HCT116 (cell line): ENCODE data around the gene MNX1. TPM values are rescaled to one million over a fixed set of nuclear protein-coding genes. Genes with fewer than 3 reads are reported as not detected.

Experiments used
- ATAC-seq: fragments of 200-7000 bp; cut with Tn5 transposase; 2 replicates; pipeline ENCODE4 v1.9.1; 2020; ENCODE audit warnings: mild to moderate bottlenecking, moderate library complexity
- BruUV-seq: library from RNA; stranded (reverse); fragments of 400-500 nt; replicated peaks from 2 replicates; lab custom pipeline; 2021; lab: Mats Ljungman, UMichigan
- CTCF ChIA-PET: fragments of 300-600 bp; sonication (Branson Sonifier 250); formaldehyde crosslinking; loops from one replicate; lab custom pipeline; 2021; ENCODE audit warnings: antibody characterized with exemption; lab: Charles Lee
- POLR2A ChIA-PET: fragments of 300-600, 350-600 bp; sonication (Branson Sonifier 250); formaldehyde crosslinking; loops from one replicate; lab custom pipeline; 2021; ENCODE audit warnings: antibody characterized with exemption; lab: Charles Lee
- RAD21 ChIA-PET, 2 experiments: fragments of 300-600 bp; sonication (Branson Sonifier 250); formaldehyde crosslinking; loops; one replicate each; lab custom pipeline; 2023; ENCODE audit warnings: low total read pairs in 2 of 2; ENCODE audit not compliant: uncharacterized antibody in 2 of 2, unreplicated experiment in 2 of 2, low non-redundant PET in 1 of 2; lab: Charles Lee
- DNase-seq: peaks from one replicate; pipeline ENCODE4 v3.0.0-alpha.2; 2010; ENCODE audit warnings: low read depth, low spot score
- H2AFZ ChIP-seq: fragments of 200-600 bp; shearing (Covaris generic), sonication (generic); 2 replicates; pipeline ENCODE4 v1.6.1; 2017; ENCODE audit warnings: low read depth, mixed run types, mixed read lengths, antibody characterized with exemption, low read length; ENCODE audit not compliant: poor library complexity, severe bottlenecking
- H3K27ac ChIP-seq: 2 replicates; pipeline ENCODE4 v1.5.1; 2012; ENCODE audit warnings: low read depth, low read length
- H3K27me3 ChIP-seq: fragments of 200-600 bp; sonication (generic); 2 replicates; pipeline ENCODE4 v1.6.1; 2016; ENCODE audit warnings: mixed run types, low read length, mixed read lengths; ENCODE audit not compliant: insufficient read depth
- H3K36me3 ChIP-seq, 2 experiments: fragments of 200-500 bp in 1 of 2; fragments of 200-600 bp in 1 of 2; sonication (Bioruptor generic) in 1 of 2; sonication (generic) in 1 of 2; 2 replicates each; pipeline versions ENCODE4 v1.5.1 to v1.6.1; 2014 to 2016; ENCODE audit warnings: low read length in 2 of 2, inconsistent platforms in 1 of 2, mixed read lengths in 1 of 2, mixed run types in 1 of 2; ENCODE audit not compliant: insufficient read depth in 2 of 2, control insufficient read depth in 1 of 2
- H3K4me1 ChIP-seq, 2 experiments: fragments of 200-600 bp in 1 of 2; sonication (generic) in 1 of 2; 2 replicates each; pipeline versions ENCODE4 v1.5.1 to v1.6.1; 2012 to 2017; ENCODE audit warnings: low read length in 2 of 2, inconsistent platforms in 1 of 2, mild to moderate bottlenecking in 1 of 2, mixed read lengths in 1 of 2, mixed run types in 1 of 2, moderate library complexity in 1 of 2; ENCODE audit not compliant: insufficient read depth in 2 of 2, control insufficient read depth in 1 of 2
- H3K4me2 ChIP-seq: fragments of 200-600 bp; sonication (generic); 2 replicates; pipeline ENCODE4 v1.6.1; 2017; ENCODE audit warnings: mixed run types, low read length, mixed read lengths
- H3K4me3 ChIP-seq, 2 experiments: fragments of 200-600 bp in 1 of 2; sonication (generic) in 1 of 2; replicated peaks in 1 of 2; 2 replicates each; pipeline ENCODE4 v1.5.1; 2011 to 2016; ENCODE audit warnings: low read length in 2 of 2, control low read depth in 1 of 2, low read depth in 1 of 2, mild to moderate bottlenecking in 1 of 2, mixed read lengths in 1 of 2, mixed run types in 1 of 2
- H3K79me2 ChIP-seq: fragments of 200-600 bp; sonication (generic); 2 replicates; pipeline ENCODE4 v1.6.1; 2017; ENCODE audit warnings: mild to moderate bottlenecking, mixed run types, low read length, moderate library complexity, mixed read lengths; ENCODE audit not compliant: insufficient read depth
- H3K9ac ChIP-seq: fragments of 200-600 bp; sonication (generic); 2 replicates; pipeline ENCODE4 v1.6.1; 2016; ENCODE audit warnings: low read length, mixed read lengths
- H3K9me2 ChIP-seq: fragments of 200-600 bp; sonication (generic), shearing (Covaris generic); 2 replicates; pipeline ENCODE4 v1.6.1; 2017; ENCODE audit warnings: mixed run types, mild to moderate bottlenecking, moderate library complexity; ENCODE audit not compliant: insufficient read depth
- H3K9me3 ChIP-seq, 2 experiments: fragments of 200-500 bp in 1 of 2; fragments of 200-600 bp in 1 of 2; sonication (Bioruptor generic) in 1 of 2; sonication (generic) in 1 of 2; 2 replicates each; pipeline ENCODE4 v1.6.1; 2014 to 2017; ENCODE audit warnings: low read length in 2 of 2, mixed read lengths in 2 of 2, inconsistent platforms in 1 of 2, low read depth in 1 of 2, mild to moderate bottlenecking in 1 of 2, mixed run types in 1 of 2, moderate library complexity in 1 of 2; ENCODE audit not compliant: control insufficient read depth in 1 of 2, insufficient read depth in 1 of 2
- H4K20me1 ChIP-seq: fragments of 200-600 bp; sonication (generic), shearing (Covaris generic); 2 replicates; pipeline ENCODE4 v1.6.1; 2017; ENCODE audit warnings: mixed run types, mild to moderate bottlenecking, moderate library complexity; ENCODE audit not compliant: insufficient read depth
- CEBPB ChIP-seq: IDR thresholded peaks from 2 replicates; pipeline ENCODE4 v1.6.1; 2012; ENCODE audit warnings: low read depth
- EGR1 ChIP-seq: IDR thresholded peaks from 2 replicates; pipeline ENCODE4 v1.6.1; 2012; ENCODE audit warnings: low read depth
- ELF1 ChIP-seq: IDR thresholded peaks from 2 replicates; pipeline ENCODE4 v1.6.1; 2012; ENCODE audit warnings: low read depth, borderline replicate concordance
- EZH2 ChIP-seq: fragments of 200-600 bp; sonication (generic); IDR thresholded peaks from 2 replicates; pipeline ENCODE4 v1.6.1; 2017; ENCODE audit warnings: antibody characterized with exemption, mixed run types
- EZH2phosphoT487 ChIP-seq: fragments of 200-600 bp; IDR thresholded peaks from 2 replicates; pipeline ENCODE4 v1.6.1; 2018; ENCODE audit warnings: antibody characterized with exemption, borderline replicate concordance
- FOSL1 ChIP-seq: IDR thresholded peaks from 2 replicates; pipeline ENCODE4 v1.6.1; 2012; ENCODE audit warnings: low read depth
- JUND ChIP-seq: IDR thresholded peaks from 2 replicates; pipeline ENCODE4 v1.6.1; 2012
- POLR2A ChIP-seq: IDR thresholded peaks from 2 replicates; pipeline ENCODE4 v1.7.0; 2011; ENCODE audit warnings: borderline replicate concordance; ENCODE audit not compliant: insufficient read depth, insufficient read length; ENCODE audit errors: extremely low read depth
- RAD21 ChIP-seq: IDR thresholded peaks from 2 replicates; pipeline ENCODE4 v1.6.1; 2012; ENCODE audit warnings: low read depth, mild to moderate bottlenecking
- SIN3A ChIP-seq: IDR thresholded peaks from 2 replicates; pipeline ENCODE4 v1.6.1; 2012; ENCODE audit warnings: low read depth
- ZFX ChIP-seq: fragments of 450-650 bp; IDR thresholded peaks from 2 replicates; pipeline ENCODE4 v1.6.1; 2017
- intact Hi-C: fragments of 100-400 bp; cut with micrococcal nuclease; formaldehyde crosslinking; loops from 2 replicates; pipeline ENCODE4 v1.10.0; 2022
- total RNA-seq: library from RNA; stranded (reverse); gene quantifications from one replicate; pipeline ENCODE4 v1.2.1, GENCODE V29; 2021; ENCODE audit not compliant: unreplicated experiment
- TF ChIP-seq, protein P1 (sequence below): IDR thresholded peaks from 2 replicates; pipeline ENCODE4 v1.6.1; 2011; ENCODE audit warnings: mild to moderate bottlenecking, low read length, moderate library complexity; ENCODE audit not compliant: insufficient replicate concordance; ENCODE audit errors: extremely low read depth
- TF ChIP-seq, protein P2 (sequence below), 3 experiments: fragments of 200-600 bp in 1 of 3; sonication (generic) in 1 of 3; IDR thresholded peaks in 2 of 3; conservative IDR thresholded peaks in 1 of 3; 2 replicates each; pipeline ENCODE4 v1.5.1; 2012 to 2017; ENCODE audit warnings: low read depth in 2 of 3, low read length in 2 of 3, antibody characterized with exemption in 1 of 3, borderline replicate concordance in 1 of 3, control low read depth in 1 of 3, mild to moderate bottlenecking in 1 of 3, mixed read lengths in 1 of 3, mixed run types in 1 of 3, moderate library complexity in 1 of 3; ENCODE audit not compliant: insufficient read depth in 1 of 3

The MNX1 gene
- total RNA-seq, 1 experiment from 2014 or later = 7.7 TPM

DNA sequence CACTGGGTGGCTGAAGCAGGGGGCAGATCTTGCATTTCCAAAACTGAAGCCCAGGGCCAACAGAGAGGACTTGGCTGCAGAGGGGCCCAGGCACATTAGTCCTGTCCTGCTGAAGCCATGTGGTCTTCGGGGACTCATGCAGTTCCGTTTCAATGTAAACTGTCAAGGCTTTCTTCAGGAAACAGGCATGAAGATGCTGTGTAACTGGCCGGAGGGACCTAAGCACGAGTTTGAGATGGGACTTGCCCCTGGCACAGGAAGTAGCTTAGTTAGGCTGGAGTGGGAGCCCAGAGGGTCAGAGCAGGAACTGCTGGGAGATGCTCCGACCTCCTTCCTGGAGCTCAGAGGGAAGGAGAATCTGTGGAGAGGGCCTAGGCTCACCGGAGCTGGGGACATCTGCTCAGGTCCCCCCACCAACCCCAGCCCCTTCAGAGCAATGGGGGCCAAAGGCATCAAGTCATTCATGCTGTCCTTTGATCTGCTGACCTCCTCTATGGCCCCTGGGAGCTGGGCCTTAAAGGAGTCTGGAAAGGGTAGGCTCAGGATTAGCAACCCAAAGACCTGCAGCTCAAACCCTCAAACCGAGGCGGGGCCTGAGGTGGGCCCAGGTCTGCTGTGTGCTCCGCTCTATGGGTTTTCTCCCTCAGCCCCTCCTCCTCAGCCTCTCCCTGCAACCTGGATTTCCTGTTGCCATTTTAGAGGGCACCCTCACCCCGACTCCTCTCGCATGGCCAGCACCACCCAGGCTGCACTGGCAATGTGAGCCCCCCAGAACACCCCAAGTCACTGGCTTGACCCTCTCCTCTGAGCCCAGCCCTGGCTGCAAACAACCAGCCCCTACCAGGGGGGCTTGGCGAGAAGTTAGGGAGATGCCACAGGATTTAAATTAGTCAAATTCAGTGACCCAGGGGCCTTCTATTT lies 4.4 kb upstream of the MNX1 start:
- Histone ChIP-seq H3K9me2 (no peaks in the 10 kb centered on the region), H3K4me1 (peaks cover 6 to 15% of the 10 kb centered on the region in 2 experiments; a peak in 3 of 4 replicates), H3K27ac (no peak overlapping the region)
- intact Hi-C loops = no loop called here
- no peak for TF ChIP-seq EGR1
- no peak for TF ChIP-seq ZFX
- TF ChIP-seq, all 23 proteins: peak for 0
- RAD21 ChIA-PET = no interaction called here
- Histone ChIP-seq H3K4me2 (no peak overlapping the region), H3K36me3 (no peaks in the 10 kb centered on the region), H3K79me2 (peaks cover 7% of the 10 kb centered on the region; the same call in 1 of the 2 replicates), H3K9ac (no peak overlapping the region), H3K4me3 (no peak overlapping the region), H3K9me3 (no peaks in the 10 kb centered on the region), H3K27me3 (no peaks in the 10 kb centered on the region), H4K20me1 (no peaks in the 10 kb centered on the region), H2AFZ (no peak overlapping the region)
- CTCF ChIA-PET = no interaction called here
- POLR2A ChIA-PET = no interaction called here
- DNase-seq (no peak), ATAC-seq (no peak)
- no TSS peak for BruUV-seq

DNA sequence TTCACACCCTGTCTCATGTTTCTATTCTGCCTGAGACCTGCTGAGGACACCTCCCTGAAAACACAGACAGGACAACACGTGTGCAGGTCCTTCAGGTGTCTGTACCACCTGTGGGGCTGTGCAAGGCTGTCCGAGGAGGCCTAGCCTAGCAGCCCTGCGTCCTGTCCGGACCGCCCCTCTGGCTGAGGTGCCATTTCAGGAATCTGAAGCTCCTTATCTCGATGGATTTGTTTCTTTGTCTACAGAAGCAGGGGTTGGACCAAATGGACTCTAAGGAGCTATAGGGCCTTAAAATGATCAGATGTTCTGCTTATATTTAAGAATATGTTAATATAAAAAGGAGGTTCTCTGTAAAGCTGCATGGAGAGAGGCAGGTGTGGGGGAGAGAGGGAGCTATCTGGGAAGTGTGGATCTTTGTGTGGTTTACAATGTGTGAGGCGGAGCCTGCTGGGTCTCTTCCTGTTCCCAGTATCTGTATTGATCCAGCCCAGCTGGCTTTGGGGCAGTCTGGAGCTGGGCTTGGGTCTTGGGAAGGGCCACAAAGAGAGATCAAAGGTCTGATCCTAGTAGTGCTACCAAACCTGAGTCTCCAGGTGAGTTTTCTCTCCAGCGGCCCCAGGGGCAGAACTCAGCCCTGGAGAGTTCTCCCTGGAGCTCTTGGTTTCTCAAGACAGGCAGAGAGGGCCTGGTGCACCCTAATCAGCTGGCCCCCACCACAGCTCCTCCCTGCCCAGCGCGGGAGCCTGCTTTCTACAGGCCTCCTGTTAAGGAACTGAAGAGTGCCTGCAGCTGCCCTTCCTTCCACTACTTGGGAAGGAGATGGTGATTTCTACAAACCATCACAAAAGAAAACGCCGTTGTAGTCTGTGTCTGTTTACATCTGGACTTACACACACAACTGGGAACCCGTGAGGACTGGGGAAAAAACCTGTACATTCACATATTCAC lies 3.4 kb upstream of the MNX1 start:
- ATAC-seq (no peak), DNase-seq (no peak)
- Histone ChIP-seq H3K4me1 (peaks cover 10 to 21% of the 10 kb centered on the region in 2 experiments), H3K9me2 (no peaks in the 10 kb centered on the region), H3K27me3 (no peaks in the 10 kb centered on the region), H3K4me3 (no peak overlapping the region), H3K27ac (no peak overlapping the region; the same call in 1 of the 2 replicates), H4K20me1 (no peaks in the 10 kb centered on the region), H2AFZ (no peak overlapping the region), H3K9me3 (no peaks in the 10 kb centered on the region), H3K4me2 (no peak overlapping the region), H3K36me3 (no peaks in the 10 kb centered on the region), H3K79me2 (peaks cover 7% of the 10 kb centered on the region; the same call in 1 of the 2 replicates), H3K9ac (no peak overlapping the region)
- ChIA-PET CTCF (no interaction called here), POLR2A (no interaction called here), RAD21 (no interaction called here)
- intact Hi-C loops = no loop called here
- no TSS peak for BruUV-seq
- TF ChIP-seq FOSL1 = no peak
- TF ChIP-seq CEBPB = no peak
- no peak for TF ChIP-seq RAD21
- no peak for TF ChIP-seq ELF1
- TF ChIP-seq, protein P1, sequence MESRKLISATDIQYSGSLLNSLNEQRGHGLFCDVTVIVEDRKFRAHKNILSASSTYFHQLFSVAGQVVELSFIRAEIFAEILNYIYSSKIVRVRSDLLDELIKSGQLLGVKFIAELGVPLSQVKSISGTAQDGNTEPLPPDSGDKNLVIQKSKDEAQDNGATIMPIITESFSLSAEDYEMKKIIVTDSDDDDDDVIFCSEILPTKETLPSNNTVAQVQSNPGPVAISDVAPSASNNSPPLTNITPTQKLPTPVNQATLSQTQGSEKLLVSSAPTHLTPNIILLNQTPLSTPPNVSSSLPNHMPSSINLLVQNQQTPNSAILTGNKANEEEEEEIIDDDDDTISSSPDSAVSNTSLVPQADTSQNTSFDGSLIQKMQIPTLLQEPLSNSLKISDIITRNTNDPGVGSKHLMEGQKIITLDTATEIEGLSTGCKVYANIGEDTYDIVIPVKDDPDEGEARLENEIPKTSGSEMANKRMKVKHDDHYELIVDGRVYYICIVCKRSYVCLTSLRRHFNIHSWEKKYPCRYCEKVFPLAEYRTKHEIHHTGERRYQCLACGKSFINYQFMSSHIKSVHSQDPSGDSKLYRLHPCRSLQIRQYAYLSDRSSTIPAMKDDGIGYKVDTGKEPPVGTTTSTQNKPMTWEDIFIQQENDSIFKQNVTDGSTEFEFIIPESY = no peak
- TF ChIP-seq, protein P2, sequence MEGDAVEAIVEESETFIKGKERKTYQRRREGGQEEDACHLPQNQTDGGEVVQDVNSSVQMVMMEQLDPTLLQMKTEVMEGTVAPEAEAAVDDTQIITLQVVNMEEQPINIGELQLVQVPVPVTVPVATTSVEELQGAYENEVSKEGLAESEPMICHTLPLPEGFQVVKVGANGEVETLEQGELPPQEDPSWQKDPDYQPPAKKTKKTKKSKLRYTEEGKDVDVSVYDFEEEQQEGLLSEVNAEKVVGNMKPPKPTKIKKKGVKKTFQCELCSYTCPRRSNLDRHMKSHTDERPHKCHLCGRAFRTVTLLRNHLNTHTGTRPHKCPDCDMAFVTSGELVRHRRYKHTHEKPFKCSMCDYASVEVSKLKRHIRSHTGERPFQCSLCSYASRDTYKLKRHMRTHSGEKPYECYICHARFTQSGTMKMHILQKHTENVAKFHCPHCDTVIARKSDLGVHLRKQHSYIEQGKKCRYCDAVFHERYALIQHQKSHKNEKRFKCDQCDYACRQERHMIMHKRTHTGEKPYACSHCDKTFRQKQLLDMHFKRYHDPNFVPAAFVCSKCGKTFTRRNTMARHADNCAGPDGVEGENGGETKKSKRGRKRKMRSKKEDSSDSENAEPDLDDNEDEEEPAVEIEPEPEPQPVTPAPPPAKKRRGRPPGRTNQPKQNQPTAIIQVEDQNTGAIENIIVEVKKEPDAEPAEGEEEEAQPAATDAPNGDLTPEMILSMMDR (IDR thresholded peaks at IDR 0.05 in 2 of 3, conservative IDR thresholded peaks at IDR 0.05 in 1 of 3; ENCODE audit: borderline replicate concordance in 1 of 3, insufficient read depth in 1 of 3, low read depth in 2 of 3, low read length in 2 of 3) = no peak
- no peak for TF ChIP-seq SIN3A
- no peak for TF ChIP-seq EZH2phosphoT487
- TF ChIP-seq POLR2A = no peak
- TF ChIP-seq EZH2 = no peak
- TF ChIP-seq JUND = no peak
